ENCODE data around the gene PLA2R1. TPM values are rescaled to one million over a fixed set of nuclear protein-coding genes. Genes with fewer than 3 reads are reported as not detected.

Gene PLA2R1
- total RNA-seq, 1 experiment from 2014 or later = not detected

- no TSS peak for BruUV-seq (replicated peaks)
- TF ChIP-seq EZH2 (IDR thresholded peaks at IDR 0.05; ENCODE audit: borderline replicate concordance, low read depth, low read length, poor library complexity, severe bottlenecking) (no peak), CTCF (conservative IDR thresholded peaks at IDR 0.05; ENCODE audit: low read depth, low read length) (no peak)
- Histone ChIP-seq H3K4me3 (ENCODE audit: low read depth, low read length, poor library complexity, severe bottlenecking) (no peak overlapping the region), H3K9me3 (ENCODE audit: low read depth, low read length, poor library complexity, severe bottlenecking) (no peaks in the 10 kb centered on the region), H3K36me3 (ENCODE audit: insufficient read depth, low read length, poor library complexity, severe bottlenecking) (no peaks in the 10 kb centered on the region), H3K4me1 (ENCODE audit: insufficient read depth, low read length, poor library complexity, severe bottlenecking) (no peaks in the 10 kb centered on the region), H3K27me3 (replicated peaks; ENCODE audit: insufficient read depth, low read depth, low read length, poor library complexity) (peaks cover 35% of the 10 kb centered on the region), H3K27ac (ENCODE audit: low read depth, low read length, poor library complexity, severe bottlenecking) (no peak overlapping the region)
- DNase-seq (ENCODE audit: low spot score) = no peak
- ChIA-PET POLR2A (ENCODE audit: low non-redundant PET) (no interaction called here), CTCF (no interaction called here)
- intact Hi-C loops (cut with micrococcal nuclease; ENCODE audit: unreplicated experiment) = no loop called here
These were observed 2.1 kb downstream of the PLA2R1 start for GRCh38 chr2:160060297-160060696.

- POLR2A ChIA-PET (ENCODE audit: low non-redundant PET) = no interaction called here
- no peak for TF ChIP-seq CTCF (conservative IDR thresholded peaks at IDR 0.05; ENCODE audit: low read depth, low read length)
- no peak for TF ChIP-seq EZH2 (IDR thresholded peaks at IDR 0.05; ENCODE audit: borderline replicate concordance, low read depth, low read length, poor library complexity, severe bottlenecking)
- Histone ChIP-seq H3K4me3 (ENCODE audit: low read depth, low read length, poor library complexity, severe bottlenecking) (no peak overlapping the region), H3K9me3 (ENCODE audit: low read depth, low read length, poor library complexity, severe bottlenecking) (no peaks in the 10 kb centered on the region), H3K36me3 (ENCODE audit: insufficient read depth, low read length, poor library complexity, severe bottlenecking) (no peaks in the 10 kb centered on the region), H3K4me1 (ENCODE audit: insufficient read depth, low read length, poor library complexity, severe bottlenecking) (no peaks in the 10 kb centered on the region), H3K27me3 (replicated peaks; ENCODE audit: insufficient read depth, low read depth, low read length, poor library complexity) (peaks cover 20% of the 10 kb centered on the region), H3K27ac (ENCODE audit: low read depth, low read length, poor library complexity, severe bottlenecking) (no peak overlapping the region)
- CTCF ChIA-PET = no interaction called here
- intact Hi-C loops (cut with micrococcal nuclease; ENCODE audit: unreplicated experiment) = no loop called here
- no TSS peak for BruUV-seq (replicated peaks)
- no peak for DNase-seq (ENCODE audit: low spot score)
These were observed 5.1 kb downstream of the PLA2R1 start for GRCh38 chr2:160057356-160057755.

- H3K27ac ChIP-seq (ENCODE audit: low read depth, low read length, poor library complexity, severe bottlenecking) = no peak overlapping the region
- CTCF ChIA-PET = interaction anchor here (0.8 kb wide), 1 partner anchor 54 kb away, joined by 3 read pairs; no protein-coding TSS in a partner anchor
- intact Hi-C loops (cut with micrococcal nuclease; ENCODE audit: unreplicated experiment) = no loop called here
- TF ChIP-seq EZH2 (IDR thresholded peaks at IDR 0.05; ENCODE audit: borderline replicate concordance, low read depth, low read length, poor library complexity, severe bottlenecking) (no peak), CTCF (conservative IDR thresholded peaks at IDR 0.05; ENCODE audit: low read depth, low read length) (no peak)
- no peaks in the 10 kb centered on the region for H3K4me1 ChIP-seq (ENCODE audit: insufficient read depth, low read length, poor library complexity, severe bottlenecking)
- DNase-seq (ENCODE audit: low spot score) = no peak
- POLR2A ChIA-PET (ENCODE audit: low non-redundant PET) = no interaction called here
- no TSS peak for BruUV-seq (replicated peaks)
- no peaks in the 10 kb centered on the region for H3K9me3 ChIP-seq (ENCODE audit: low read depth, low read length, poor library complexity, severe bottlenecking)
- no peak overlapping the region for H3K4me3 ChIP-seq (ENCODE audit: low read depth, low read length, poor library complexity, severe bottlenecking)
- H3K27me3 ChIP-seq (replicated peaks; ENCODE audit: insufficient read depth, low read depth, low read length, poor library complexity) = peaks cover 13% of the 10 kb centered on the region
- H3K36me3 ChIP-seq (ENCODE audit: insufficient read depth, low read length, poor library complexity, severe bottlenecking) = no peaks in the 10 kb centered on the region
These were observed 6.7 kb downstream of the PLA2R1 start for GRCh38 chr2:160055726-160056108.
